ENCODE results near the gene DMBT1.

GRCh38 chr10:122530177-122530576 lies 30.4 kb upstream of the DMBT1 start:
- TF ChIP-seq, protein P1, sequence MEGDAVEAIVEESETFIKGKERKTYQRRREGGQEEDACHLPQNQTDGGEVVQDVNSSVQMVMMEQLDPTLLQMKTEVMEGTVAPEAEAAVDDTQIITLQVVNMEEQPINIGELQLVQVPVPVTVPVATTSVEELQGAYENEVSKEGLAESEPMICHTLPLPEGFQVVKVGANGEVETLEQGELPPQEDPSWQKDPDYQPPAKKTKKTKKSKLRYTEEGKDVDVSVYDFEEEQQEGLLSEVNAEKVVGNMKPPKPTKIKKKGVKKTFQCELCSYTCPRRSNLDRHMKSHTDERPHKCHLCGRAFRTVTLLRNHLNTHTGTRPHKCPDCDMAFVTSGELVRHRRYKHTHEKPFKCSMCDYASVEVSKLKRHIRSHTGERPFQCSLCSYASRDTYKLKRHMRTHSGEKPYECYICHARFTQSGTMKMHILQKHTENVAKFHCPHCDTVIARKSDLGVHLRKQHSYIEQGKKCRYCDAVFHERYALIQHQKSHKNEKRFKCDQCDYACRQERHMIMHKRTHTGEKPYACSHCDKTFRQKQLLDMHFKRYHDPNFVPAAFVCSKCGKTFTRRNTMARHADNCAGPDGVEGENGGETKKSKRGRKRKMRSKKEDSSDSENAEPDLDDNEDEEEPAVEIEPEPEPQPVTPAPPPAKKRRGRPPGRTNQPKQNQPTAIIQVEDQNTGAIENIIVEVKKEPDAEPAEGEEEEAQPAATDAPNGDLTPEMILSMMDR (conservative IDR thresholded peaks at IDR 0.05 in 1 of 2, IDR thresholded peaks at IDR 0.05 in 1 of 2; ENCODE audit: extremely low read depth in 1 of 2, insufficient read depth in 1 of 2, low read depth in 1 of 2, low read length in 2 of 2) = no peak
- TF ChIP-seq EZH2 (IDR thresholded peaks at IDR 0.05; ENCODE audit: borderline replicate concordance, low read length) = no peak

All from mammary epithelial cell (primary cell).